ELF-1 (cell line): ENCODE results near the gene UBE2QL1.
"Not testable (repeated sequence)": the region's sequence is repeated elsewhere in the genome, so short reads cannot be mapped to it uniquely, and the experiment has no call there.

Source experiments
- DNase-seq: peaks from one replicate; pipeline ENCODE4 v3.0.0-alpha.2; 2016; ENCODE audit warnings: low read depth, low spot score

Gene UBE2QL1

GRCh38 chr5:6497262-6497661 lies 48.6 kb downstream of the UBE2QL1 start:
- DNase-seq = no peak

DNA sequence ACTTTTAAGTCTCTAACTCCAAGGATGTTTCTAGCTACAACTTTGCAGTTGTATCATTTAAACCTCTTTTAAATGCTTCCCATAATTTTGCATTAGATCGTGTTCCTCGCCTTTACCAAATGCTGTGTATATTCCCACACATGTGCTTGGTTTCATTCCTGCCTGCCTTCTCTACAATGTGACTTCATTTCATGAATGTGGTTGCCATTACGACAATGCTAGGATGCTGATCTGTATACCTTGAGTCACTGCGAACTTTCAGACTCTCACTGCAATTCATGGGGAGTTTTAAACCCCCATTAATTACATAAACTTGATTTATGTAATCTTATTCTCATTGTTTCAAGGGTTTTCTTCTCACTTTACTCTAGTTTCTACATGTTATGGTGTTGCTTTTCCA lies 50.3 kb downstream of the UBE2QL1 start:
- DNase-seq = no peak

GRCh38 chr5:6501701-6502100 lies 53.0 kb downstream of the UBE2QL1 start:
- DNase-seq = no peak

- DNase-seq = no peak
These were observed 53.8 kb downstream of the UBE2QL1 start for GRCh38 chr5:6502421-6502820.

GRCh38 chr5:6503342-6503741 lies 54.7 kb downstream of the UBE2QL1 start:
- no peak for DNase-seq

DNA sequence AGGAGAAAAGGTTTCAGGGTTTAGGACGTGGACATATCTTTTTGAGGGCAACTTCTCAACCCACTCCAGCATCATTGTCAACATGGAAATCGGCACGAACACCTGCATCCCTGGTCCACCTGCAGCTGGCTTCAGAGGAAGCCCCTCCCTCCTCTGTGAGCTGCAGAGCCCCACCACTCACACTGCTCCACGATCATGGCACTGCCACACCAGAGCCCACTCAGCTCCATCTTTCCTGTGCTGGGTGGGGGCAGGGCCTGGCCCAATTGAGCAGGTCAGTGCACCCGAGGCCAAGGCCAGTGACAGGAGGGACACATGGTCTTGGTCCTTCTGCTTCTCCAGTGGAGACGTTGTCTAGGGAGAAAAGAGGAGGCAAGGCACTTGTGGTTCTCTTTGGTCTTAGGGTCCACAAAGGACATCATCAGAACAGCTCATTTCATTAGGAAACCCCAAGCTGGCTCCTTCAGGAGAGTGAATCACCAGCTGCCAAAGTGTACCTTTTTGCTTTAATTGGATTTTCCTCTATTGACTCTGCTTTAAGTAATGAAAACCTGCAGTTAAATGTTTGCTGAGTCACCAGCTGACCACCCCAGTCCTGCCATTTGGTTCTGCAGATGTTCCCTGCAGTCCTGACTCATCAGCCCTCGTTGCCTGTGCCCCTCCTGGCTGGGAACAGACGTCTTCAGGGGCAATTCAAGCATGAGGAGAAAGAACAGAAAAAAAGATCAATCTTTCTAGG lies 56.2 kb downstream of the UBE2QL1 start:
- DNase-seq = no peak

- DNase-seq = no peak
These were observed 56.7 kb downstream of the UBE2QL1 start for GRCh38 chr5:6505416-6505755.

DNA sequence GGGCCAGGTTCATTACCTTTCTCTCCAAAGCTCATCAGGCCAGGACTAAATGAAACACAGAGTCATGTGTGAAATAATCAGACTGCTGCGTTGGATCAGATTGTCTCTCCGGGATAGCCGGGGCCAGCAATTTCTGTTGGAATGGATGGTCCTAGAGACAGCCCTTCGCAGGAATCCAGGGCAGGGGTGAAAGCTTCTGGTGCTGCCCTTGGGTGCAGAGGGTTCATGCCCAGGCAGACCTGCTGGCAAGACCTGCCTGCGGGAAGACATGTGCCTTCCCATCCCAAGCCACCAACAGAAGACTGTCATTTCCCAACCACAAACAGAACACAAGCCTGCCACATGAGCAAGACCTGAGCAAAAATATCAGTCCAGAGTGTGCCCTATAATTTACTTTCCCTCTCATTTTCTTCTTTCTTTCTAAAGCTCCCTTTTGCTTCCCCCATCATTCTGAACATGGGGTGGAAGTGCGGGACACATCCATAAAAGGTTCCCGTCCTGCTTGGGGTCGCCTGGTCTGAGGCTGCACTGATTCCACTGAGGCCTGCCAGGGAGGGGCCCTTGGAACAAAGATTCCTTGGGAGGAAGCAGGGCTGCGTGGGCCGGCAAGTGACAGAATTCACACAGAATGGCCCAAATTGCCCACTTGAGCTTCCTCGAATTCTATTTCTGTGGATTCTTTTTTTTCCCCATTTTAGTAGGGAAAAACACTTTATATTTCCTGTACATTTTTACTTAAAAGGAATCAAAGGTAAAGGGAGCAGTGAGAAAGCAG lies 57.3 kb downstream of the UBE2QL1 start:
- no peak for DNase-seq

- DNase-seq = no peak
These were observed 58.0 kb downstream of the UBE2QL1 start for GRCh38 chr5:6506611-6507010.

GRCh38 chr5:6508931-6509330 lies 60.3 kb downstream of the UBE2QL1 start:
- DNase-seq = no peak

GRCh38 chr5:6510132-6510531 lies 61.5 kb downstream of the UBE2QL1 start:
- DNase-seq = no peak

DNA sequence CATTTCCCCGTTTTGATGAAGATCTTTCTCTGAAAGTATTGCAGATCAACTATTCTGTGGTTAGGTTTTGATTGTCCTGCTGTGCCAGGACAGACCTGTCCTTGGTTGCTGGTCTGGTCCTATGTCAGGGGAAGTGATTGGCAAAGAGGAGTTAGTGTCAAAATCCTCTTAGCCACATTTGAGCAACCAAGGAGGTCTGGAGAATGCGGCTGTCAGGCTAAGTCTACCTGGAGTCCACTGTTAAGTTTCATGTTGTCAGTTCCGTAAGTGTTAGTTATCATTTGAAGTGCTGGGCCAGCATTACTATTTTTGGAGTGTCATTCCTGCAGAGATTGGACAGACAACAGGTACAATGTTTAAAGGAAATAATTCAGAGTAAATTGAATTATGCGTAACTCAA lies 62.3 kb downstream of the UBE2QL1 start:
- no peak for DNase-seq

DNA sequence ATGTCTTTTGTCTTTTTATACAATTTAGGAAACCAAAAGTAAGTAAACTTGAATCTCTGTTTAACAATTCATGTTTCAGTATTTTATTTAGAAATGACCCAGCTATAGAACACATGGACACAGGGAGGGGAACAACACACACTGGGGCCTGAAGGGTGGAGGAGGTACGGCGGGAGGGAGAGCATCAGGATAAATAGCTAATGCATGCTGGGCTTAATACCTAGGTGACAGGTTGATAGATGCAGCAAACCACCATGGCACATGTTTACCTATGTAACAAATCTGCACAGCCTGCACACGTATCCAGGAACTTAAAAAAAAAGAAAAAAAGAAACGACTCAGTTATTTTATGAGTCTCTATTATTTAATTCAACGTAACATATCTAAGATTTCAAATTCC lies 67.2 kb downstream of the UBE2QL1 start:
- DNase-seq = not testable (repeated sequence)

- no peak for DNase-seq
These were observed 68.2 kb downstream of the UBE2QL1 start for GRCh38 chr5:6516823-6517222.

GRCh38 chr5:6517510-6517909 lies 68.9 kb downstream of the UBE2QL1 start:
- no peak for DNase-seq

GRCh38 chr5:6518298-6519057 lies 69.8 kb downstream of the UBE2QL1 start:
- DNase-seq = no peak

- DNase-seq = no peak
These were observed 71.5 kb downstream of the UBE2QL1 start for GRCh38 chr5:6520201-6520600.

DNA sequence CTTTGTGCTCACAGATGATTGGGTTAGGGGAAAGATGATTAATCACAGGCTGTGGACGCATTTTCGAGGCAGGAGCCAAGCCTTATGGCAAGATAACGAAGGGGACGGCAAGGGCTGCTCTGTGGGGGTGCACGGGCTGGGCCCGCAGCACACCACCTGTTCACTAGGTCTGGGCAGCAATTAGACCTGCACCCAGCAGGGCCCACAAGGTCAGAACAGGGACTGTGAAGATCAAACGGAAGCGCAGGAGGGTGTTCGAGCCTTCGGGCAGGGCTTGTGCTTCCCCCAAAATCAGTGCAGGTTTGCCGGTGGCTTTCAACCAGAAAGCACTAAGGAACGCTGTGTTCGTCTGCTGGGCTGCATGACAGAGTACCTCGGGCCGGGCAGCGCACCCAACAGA lies 73.7 kb downstream of the UBE2QL1 start:
- DNase-seq = no peak

GRCh38 chr5:6522923-6523322 lies 74.3 kb downstream of the UBE2QL1 start:
- DNase-seq = no peak

- DNase-seq = no peak
These were observed 76.8 kb downstream of the UBE2QL1 start for GRCh38 chr5:6525422-6525821.

- peak; percentile 69 for DNase-seq
These were observed 77.3 kb downstream of the UBE2QL1 start for GRCh38 chr5:6525910-6526309.

GRCh38 chr5:6527749-6528455 lies 79.2 kb downstream of the UBE2QL1 start:
- no peak for DNase-seq
